Activated T-helper 1 cell treated with anti-CD3 and anti-CD28 coated beads, Interleukin-2, amount 50 U/mL, for 16 hours (primary cell): ENCODE measurements around the gene CAPN8.
"Not testable (repeated sequence)": the region's sequence is repeated elsewhere in the genome, so short reads cannot be mapped to it uniquely, and the experiment has no call there.

ENCODE experiments used
- DNase-seq, 2 donors: peaks; one replicate each; pipeline ENCODE4 v3.0.0-alpha.2; 2020; ENCODE audit warnings: low read depth in 1 of 2, low spot score in 1 of 2

Gene CAPN8

DNA sequence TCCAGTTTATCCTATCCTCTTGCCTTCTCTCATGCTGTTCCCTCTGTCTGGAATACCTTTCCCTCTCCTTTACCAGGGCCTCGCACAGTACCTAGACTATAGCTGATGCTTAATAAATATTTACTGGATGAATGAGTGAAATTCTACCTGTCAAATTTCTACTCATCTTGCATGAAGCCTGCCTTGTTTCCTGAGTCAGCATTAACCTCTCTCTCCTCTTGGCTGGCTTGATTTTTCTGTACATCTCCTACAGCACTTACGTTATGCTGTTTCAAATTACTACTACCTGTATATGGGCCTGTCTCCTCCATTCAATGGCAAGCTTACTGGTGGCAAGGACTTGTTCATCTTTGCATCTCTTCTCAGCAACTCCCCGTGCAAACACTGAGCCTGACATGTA is 130.8 kb downstream of the CAPN8 start:
- no peak for DNase-seq

DNA sequence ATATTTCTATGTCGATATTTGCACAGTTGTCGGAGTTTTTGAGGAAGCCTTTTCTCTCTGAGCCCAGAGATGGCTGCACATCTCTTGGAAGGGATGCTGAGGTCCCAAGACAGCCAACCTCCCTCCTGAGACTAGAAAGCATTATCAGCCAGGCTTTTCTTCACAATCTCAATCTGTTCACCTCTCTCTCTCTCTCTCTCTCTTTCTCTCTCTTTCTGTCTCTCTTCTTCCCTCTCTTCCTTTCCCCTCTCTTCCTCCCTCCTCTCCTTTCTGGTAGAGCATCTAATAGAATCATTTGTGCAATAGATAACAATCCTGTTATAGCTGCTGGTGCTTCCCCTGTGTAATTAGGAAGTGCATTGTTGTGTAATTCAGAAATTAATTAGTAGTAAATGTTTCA is 131.8 kb downstream of the CAPN8 start:
- DNase-seq = no peak

DNA sequence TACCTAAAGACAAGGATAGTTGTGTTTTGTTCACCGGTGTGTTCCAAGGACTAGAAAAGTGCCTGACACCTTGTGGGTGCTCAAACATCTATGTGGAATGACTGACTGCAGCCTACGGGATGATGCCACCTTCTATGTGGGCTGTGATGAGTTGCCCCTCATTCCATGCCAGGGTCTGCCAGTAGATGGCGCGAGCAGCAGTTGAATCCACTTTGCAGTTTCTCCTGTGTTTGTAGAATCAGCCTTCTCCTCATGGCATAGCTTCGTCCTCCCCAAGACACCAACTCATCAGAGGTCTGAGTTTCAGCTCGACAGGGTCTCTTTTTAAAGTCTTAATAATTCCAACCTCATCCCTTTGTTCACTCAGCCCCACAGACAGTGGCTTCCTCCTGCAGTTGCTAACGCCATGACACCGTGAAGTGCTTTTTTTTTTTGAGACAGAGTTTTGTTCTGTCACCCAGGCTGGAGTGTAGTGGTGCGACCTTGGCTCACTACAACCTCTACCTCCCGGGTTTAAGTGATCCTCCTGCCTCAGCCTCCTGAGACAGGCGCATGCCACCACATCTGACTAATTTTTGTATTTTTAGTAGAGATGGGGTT is 133.7 kb downstream of the CAPN8 start:
- no peak for DNase-seq

DNA sequence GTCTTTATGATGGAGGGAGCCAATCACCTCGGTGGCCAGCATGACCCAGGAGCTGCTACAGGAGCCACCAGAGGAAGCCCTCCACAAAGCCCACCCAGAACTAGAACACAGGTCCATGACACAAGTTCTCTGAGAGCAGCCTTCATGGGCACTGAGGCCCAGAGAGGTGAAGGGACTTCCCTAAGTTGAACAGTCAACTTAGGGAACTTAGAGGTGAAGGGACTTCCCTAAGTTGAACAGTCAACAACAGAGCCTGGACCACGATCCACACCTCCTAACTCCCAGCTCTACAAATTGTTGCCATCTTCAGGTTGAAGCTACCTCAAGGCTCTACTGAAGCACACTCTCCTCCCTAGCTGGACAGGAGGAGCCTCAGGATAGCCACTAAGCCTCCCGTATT is 139.5 kb downstream of the CAPN8 start:
- no peak for DNase-seq

DNA sequence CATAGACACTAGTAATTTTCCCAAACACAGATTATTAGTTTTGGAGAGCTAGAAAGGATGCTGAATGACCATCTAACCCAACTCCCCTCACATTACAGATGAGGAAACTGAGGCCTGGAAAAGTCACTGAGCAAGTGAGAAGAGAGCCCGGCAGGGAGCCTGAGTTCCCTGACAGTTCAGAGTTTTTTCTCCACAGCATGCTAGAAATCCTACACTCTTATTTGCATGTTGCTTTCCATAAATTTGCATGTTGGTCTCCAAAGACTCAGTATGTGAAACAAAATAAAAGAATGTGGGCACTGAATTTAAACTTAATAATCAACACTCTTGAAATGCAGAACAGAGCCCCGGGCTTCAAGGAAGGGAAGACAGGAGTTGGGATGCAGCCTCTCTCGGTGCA is 140.0 kb downstream of the CAPN8 start:
- no peak for DNase-seq

DNA sequence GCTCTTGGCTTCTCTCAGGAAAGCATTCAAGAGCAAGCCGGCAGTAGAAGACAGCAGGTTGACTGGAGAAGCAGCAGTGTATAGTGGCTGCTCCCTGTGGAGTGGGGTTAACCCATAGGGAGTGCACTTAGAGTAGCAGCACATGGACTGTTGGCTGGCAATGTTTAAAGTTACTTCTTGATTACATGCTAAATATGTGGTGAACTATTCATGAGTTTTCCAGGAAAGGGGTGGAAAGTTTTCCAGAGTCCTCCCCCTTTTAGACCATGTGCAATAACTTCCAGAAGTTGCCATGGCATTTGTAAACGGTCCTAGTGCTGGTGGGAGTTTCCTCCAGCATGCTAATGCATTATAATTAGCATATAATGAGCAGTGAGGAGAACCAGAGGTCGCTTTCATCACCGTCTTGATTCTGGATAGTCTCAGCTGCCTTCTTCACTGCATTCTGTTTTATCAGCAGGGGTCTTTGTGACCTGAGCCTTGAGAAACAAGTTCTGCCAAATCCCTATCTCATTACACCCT is 140.5 kb downstream of the CAPN8 start:
- no peak for DNase-seq

DNA sequence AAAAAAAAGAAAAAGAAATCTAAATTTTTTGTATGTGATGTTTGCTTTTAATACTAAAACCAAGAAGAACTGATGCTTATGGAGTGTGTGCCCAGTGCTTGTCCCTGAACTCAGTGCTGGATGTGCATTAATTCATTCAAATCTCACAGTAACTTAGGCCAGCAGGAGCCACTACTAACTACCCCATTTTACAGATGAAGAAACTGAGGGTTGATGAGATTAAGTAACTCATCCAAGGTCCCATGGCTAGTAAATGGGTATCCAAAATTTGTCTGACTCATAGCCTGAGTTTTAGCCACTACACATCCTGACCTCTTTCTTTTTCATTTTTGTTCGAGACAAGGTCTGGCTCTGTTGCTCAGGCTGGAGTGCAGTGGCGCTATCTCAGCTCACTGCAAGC is 144.4 kb downstream of the CAPN8 start:
- no peak for DNase-seq

DNA sequence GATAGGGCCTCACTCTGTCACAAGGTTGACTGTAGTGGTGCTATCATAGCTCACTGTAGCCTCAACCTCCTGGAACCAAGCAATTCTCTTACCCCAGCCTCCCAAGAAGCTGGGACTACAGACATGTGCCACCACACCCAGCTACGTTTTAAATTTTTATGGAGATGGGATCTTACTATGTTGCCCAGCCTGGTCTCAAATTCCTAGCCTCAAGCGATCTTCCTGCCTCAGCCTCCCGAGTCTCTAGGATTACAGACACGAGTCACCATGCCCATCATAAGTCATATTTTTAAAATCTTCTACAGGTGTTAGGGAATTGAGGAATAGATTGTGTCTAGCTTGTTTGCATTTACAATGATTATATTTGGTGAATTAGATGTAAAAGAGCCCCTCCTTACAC is 145.3 kb downstream of the CAPN8 start:
- no peak for DNase-seq

DNA sequence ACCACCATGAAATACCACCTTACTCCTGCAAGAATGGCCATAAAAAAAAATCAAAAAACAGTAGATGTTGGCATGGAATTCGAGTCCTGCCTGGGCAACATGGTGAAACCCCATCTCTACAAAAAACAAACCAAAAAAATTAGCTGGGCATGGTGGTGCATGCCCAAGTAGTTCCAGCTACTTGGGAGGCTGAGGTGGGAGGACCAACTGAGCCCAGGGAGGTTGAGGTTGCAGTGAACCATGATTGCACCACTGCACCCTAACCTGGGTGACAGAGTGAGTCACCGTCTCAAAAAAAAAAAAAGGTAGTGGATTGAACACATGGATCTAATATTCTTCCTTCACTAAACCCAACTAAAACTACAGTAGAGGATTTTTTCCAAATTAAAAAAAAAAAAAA is 146.4 kb downstream of the CAPN8 start:
- no peak for DNase-seq

DNA sequence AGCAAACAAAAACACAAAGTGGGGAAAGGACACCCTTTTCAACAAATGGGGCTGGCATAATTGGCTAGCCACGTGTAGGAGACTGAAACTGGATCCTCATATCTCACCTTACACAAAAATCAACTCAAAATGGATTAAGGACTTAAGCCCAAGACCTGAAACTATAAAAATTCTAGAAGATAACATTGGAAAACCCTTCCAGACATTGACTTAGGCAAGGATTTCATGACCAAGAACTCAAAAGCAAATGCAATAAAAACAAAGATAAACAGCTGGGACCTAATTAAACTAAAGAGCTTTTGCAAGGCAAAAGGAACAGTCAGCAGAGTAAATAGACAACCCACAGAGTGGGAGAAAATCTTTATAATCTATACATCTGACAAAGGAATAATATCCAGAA is 146.9 kb downstream of the CAPN8 start:
- not testable (repeated sequence) for DNase-seq

DNA sequence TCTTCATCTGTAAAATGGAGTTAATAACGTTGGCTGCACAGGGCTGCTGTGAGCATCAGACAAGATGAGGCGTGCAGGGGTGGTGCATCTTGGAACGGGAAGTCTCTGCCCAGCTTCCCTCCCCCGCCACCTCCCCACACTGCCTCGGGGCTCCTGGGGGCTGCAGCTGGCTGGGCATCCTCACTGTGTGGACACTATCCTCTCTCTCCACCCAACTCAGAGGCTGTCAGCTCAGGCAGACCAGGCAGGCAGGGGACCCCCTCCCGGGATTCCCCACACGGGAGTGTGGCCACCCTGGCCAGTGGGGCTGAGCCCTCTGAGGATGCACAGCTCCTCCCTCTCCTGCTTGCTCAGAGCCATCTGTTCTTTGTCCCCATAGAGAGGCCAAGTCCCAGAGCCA is 149.6 kb downstream of the CAPN8 start:
- DNase-seq = no peak

DNA sequence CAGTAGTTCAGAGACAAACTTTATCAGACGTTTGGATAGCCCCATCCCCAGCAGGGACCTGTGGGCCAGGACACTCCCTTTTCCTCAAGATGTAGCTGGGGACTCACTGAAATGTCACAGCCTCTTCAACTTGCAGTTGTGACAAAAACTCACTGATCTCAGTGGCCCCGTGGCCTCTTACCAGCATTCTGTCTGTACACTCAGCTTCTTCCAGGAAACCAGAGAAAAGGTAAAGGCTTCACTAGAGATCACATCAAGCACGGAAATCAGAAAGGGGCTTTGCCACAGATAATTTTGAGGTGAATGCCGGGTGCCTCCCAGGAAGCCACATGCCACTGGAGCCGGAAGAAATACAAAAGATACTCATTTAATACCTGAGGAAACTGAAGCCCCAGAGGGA is 150.1 kb downstream of the CAPN8 start:
- no peak for DNase-seq

DNA sequence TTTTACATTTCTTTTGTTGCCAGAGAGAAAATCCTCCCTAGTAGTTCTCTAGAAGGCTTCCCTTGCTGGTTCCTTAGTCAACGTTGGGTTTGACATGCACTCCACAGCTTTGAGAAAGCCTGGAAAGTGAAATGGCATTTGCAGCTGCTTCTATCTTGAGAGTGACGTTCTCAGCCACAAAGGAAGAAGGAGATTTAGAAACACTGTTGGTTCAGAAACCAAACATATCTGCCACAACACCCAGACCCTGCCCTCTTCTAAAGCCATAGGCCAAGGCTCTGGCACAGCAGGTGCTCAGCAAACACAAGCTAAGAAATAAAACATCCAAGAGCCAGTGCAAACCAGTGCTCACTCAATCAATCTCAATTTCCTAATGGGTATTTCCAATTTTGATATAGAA is 150.9 kb downstream of the CAPN8 start:
- DNase-seq = no peak

DNA sequence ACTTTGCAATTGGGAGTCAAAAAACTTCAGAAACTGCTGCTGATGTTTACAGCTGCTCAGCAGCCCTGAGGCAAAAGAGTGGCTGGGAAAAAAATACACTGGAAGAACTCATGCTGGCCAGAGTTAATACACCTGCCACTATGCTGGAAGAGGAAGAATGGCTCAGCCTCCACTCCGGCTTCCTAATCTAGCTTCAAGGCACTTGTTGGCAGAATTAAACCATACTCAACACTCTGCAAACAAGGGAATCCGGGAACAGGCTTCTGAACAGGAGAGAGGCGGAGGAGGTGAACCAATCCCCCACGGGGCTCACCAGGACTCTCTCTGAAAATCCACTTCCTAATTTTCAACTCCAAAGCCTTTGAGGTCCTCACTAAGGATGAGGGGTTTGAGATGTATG is 152.2 kb downstream of the CAPN8 start:
- DNase-seq = no peak

DNA sequence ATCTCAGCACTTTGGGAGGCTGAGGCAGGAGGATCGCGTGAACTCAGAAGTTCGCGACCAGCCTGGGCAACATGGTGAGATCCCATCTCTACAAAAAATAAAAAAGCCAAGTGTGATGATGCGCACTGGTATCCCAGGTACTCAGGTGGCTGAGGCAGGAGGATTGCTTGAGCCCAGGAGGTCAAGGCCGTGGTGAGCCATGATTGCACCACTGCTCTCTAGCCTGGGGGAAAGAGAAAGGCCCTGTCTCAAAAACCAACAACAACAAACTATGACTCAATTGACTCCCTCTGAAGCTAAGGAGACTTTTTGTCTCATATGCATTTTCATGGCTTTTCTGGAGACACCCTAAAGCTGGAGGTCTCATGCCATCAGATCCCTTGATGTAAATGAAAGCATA is 153.4 kb downstream of the CAPN8 start:
- DNase-seq = no peak

DNA sequence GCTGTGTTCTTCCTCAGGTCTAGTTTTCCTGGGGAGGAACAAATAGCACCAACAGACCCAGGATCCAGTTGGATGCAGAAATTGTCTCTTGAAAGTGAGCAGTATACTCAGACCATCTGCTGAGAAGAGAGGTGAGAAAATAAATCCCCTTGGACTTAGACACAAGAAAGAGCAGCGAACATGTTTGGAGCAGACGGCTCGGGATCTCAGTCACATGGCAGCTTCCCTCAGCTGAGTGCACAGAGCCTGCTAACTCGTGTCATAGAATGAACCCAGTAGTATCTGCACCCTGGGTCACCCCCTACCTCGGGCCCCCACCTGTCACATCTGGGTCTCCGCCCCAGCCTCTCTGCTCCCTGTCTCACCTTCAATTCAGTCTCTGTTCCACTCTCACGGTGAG is 156.7 kb downstream of the CAPN8 start:
- DNase-seq = no peak

DNA sequence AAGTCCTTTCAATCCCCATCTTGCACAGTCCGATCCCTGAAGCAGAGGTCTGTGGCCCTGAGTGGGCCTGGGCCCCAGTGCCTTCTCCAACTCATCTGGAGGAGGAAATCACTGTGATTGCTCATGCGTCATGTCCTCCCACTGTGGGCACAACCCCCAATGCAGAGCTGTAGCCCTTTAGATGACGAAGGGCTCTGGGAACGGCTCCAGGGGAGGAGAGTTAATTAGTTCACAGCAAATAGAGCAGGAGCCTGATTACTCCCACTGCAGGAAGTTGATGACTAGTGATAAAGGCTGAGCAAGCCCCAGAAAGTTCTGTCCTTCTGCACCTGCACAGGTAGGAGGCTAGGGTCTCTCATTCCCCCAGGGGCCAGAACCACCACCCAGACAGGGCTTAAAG is 160.8 kb downstream of the CAPN8 start:
- DNase-seq = no peak

DNA sequence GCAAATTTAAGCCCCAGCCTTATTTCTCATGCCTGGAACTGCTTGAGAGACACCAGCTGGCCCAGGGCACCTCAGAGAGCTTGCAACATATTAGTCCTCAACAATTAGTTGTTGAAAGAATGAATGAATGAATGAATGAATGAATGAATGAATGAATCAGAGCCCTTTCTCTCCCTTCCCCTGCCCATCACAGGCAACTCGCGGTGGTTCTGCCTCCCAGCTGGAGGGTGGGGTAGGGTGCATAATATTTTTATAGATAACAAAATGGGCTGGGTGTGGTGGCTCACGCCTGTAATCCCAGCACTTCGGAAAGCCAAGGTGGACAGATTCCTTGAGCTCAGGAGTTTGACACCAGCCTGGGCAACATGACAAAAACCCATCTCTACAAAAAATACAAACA is 162.2 kb downstream of the CAPN8 start:
- no peak for DNase-seq

DNA sequence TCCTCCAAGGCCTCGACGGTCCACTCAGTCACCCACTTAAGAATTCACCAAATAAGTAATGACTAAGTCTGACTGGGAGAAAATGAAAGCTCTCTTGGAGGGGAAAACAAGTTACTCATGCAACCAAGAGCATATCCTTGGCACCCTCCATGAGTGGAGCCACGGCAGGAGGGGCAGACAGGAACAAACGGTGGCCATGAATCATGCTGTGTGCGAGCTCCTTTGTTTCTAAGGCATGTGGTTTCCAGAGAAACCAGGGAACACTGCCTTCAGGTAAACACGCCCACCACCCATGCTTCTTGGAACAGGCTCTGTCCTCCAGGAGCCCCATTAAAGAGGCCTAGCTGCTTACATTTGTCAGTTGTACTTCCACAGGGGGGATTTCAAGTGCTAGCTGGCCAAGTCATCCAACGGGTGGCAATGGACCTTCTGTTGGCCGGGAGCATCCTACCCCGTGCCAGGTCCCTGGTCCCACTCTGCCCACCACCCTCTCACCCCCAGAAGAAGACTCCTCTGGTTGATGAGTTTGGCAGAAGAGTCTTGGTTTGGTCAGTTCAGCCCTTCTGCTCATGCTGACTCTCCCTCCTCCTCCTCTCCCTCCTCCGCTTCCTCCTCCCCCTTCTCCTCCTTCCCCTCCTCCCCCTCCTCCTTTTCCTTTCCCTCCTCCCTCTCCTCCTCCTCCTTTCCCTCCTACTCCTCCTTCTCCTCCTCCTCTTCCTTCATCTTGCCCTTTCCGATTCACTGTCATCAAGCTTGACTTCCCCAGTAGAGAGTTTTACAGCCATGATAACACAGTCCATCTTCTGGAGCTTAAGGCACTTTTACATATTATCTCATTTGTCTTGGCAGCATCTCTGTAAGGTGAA is 164.7 kb downstream of the CAPN8 start:
- no peak for DNase-seq

DNA sequence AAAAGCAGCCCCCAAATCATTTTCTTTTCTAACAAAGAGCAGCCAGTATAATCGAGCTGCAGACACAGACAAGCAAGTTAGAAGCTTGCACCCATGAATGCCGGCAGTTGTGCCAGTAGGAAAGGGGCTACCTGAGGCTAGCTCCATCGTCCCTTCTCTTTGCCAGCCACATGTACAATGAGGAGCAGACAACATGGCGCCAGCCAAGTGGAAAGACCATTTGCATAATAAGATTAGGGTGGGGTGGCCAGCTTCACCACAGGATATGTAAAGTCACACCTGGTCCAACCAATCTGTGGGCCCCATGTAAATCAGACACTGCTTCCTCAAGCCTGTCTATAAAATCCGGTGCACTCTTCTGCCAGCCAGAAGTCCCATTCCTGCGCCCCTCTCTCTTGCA is 168.6 kb downstream of the CAPN8 start:
- DNase-seq = no peak

DNA sequence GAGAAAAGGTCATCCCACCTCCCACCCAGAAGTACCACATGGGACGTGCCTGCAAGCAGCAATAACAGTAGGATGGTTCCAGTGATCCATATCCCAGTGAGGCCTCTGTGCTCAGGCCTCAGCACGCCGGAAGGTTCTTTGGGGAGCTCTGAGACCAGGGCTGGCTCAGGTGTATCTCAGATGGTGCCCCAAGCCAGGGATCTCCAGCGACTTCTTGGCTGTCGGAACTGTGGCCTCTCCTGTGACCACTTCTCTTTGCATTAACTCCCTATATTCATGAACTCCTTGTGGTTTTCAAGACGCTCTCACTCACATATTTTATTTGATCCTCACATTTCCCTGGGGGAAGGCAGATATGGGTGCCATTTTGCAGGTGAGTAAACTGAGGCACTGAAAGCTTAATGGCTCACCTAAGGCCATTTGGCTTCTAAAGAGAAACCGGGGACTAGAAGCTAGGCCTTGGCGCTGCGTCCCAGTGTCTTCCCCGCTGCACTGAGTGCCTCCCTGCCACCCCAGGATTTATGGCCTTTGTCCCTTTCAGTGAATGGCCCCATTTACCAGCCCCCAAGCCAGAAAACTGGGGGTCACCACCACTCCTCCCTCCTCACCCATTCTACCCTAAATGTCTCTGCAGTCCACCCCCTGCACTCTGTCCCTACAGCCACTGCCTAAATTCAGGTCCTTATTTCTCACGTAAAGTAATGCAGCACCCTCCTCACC is 170.4 kb downstream of the CAPN8 start:
- DNase-seq = no peak

DNA sequence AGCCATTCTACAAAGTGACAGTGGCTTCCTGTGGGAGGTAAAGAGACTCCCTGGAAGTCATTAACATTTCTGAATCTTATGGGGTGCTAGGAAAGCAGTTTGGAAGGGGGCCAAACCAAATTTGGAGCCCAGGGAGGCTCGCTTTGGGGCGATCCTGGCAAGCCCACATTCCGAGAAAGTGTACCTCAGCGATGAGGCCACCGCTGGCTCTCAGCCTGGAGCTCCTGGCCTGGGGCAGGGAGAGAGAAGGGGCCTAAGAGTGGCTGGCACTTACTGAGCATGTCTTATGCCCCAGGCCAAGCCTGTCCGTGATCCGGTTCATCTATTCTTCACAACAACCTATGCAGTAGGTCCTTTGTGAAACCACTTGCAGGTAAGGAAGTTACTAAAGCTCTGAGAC is 173.5 kb downstream of the CAPN8 start:
- DNase-seq = no peak
